Stimulated activated CD4-positive, alpha-beta T cell treated with anti-CD3 and anti-CD28 coated beads, Interleukin-4, amount 100 ng/mL, for 1 hour (primary cell): Measurements from ENCODE around the gene SEPTIN5.
"Not testable (repeated sequence)": the region's sequence is repeated elsewhere in the genome, so short reads cannot be mapped to it uniquely, and the experiment has no call there.

Source experiments
- DNase-seq: peaks from one replicate; pipeline ENCODE4 v3.0.0-alpha.2; 2020

The SEPTIN5 gene

DNA sequence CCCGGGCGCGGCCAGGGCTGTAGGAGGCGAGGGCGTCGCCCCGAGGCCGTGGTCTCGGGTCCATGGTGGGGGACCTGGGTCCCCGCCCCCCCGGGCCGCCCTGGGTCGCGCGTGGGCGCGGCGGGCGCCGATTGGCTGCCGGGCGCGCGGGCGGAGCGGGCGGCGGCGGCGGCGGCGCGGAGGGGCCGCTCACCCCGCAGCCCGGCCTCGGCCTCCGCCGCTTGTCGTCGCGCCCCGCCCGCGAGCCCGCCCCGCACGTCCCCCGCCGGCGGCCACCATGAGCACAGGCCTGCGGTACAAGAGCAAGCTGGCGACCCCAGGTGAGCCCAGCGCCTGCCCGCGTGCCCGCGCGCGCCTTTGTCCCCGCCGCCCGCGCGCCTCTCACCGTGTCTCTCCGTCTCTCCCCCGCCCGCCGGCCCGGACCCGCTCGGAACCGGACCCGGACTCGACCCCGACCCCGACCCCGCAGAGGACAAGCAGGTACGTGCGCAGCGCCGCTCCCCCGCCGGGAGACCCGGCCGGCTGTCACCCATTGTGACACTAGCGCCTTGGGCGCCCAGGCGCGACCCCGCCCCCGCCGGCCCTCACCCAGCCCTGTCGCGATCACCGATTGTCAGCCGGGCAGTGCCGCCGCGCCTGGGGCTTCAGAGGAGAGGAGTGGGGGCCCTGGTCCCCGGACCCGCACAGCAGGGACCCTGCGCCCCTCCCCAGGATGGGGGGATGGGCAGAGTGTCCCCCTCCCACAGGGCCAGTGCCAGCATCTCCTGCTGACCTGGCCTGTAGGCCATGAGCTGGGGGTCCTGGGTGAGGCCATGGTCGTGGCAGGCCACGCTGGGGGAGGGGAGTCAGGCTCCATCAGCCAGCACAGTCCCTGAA lies at the start of gene SEPTIN5:
TSS of gene SEPTIN5 (plus strand) at position 192 of the 876 bp plus-strand sequence. CDS start at position 278, 86 bp downstream.
- no peak for DNase-seq

DNA sequence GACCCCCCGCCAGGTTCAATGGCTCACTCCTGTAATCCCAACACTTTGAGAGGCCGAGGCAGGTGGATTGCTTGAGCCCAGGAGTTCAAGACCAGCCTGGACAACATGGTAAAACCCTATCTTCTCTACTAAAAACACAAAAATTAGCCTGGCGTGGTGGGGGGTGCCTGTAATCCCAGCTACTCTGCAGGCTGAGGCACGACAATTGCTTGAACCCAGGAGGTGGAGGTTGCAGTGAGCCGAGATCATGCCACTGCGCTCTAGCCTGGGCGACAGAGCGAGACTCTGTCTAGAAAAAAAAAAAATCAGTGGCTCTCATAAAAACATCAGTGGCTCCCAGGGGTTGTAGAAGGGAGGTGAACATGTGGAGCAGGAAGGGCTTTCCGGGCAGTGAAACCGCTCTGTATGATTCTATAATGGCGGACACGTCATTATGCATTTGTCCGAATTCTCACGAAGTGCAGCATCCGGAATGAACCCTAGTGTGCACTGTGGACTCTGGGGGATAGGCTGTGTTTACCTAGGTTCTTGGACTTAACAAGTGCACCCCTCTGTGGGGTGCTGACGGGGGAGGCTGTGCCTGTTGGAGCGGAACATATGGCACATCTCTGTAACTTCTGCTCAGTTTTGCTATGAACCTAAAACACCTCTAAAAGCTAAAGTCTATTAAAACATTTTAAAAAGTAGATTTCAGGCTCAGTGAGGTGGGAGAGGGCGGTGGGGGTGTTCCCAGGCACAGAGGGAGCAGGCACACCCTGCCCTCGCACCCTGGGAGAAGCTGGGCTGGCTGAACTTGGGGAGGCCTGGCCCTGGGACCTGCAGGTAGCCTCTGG lies 49.1 kb upstream of the SEPTIN5 start:
- no peak for DNase-seq

DNA sequence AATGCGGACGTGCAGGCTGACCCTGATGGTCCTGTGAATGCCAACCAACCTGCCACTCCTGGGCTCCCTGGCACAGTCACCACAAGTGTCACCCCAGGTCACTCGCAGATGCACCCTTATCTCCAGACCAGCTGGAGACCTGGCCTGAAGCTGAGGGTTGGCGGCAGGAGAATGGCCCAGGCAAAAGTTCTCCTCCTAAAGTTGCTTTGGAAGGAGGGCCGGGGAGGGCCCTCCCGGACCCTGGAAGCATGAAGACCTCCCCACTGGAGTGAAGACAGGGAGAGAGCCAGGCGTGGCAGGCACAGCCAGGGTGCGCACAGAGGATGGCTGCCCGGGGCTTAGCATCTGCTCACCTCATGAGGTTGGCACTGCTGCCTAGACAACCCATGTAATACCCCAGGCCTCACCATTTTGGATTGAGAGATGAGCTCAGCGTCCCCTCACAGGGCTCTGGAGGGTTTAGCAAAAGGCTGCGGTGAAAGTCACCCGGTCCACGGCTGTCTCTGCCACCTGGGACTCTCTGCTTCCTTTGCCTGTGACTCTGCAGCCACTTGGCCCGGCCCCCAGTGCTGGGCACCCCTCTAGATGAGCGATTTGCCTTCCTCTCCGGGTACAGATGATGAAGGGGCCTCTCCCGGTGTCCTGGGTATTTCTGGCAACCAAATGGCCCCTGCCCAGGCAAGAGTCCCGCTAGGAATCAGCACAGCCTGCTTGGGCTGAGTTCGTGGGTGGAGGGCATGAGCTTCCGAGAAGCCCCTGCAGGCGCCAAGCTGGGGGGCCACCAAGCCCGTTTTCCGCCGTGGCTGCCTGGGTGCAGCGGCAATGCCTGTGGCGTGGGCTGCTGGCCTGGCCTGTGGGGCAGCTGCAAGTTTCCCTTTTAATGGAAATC lies 48.3 kb upstream of the SEPTIN5 start:
- no peak for DNase-seq

DNA sequence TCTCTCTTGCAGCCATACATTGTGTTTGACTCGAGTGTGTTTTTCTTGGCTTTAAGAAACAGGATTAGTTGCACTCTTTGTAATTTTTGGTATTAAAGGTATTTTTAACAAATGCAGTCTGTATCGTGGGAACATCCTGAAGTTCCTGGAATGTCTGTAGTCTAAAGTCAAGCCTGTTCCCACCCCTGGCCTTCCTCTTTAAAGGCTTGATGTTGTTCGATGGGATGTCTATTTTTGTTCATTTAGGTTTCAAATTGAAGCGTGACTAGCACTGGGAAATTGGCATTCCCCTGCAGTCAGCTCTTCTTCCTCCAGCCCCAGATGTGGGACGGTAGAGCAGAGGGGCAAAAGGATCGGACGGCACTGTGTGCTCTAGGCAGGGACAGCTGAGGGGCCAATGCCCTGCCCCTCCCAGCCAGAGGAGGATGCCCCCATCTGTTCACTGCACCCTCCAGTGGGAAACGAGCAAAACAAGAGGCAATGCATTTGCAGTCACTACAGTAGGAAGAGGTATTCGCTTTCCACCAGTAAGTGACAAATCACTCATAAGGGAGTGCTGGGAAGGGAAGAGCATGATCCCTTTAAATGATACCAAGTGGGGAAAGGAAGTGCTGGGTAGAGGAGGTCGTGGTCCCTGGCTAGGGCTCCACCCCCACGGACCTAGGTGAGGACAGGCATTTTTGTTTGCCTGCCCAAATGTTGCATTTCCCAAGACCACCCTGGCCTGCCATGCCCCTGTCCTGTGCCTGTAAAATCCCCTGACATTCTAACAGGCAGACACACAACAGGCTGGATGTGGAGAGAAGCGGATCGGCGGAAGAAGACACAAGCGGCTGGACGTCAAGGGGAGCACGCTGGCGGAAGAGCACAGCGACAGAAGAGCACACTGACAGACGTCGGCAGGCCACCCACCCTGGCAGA lies 47.4 kb upstream of the SEPTIN5 start:
- no peak for DNase-seq

DNA sequence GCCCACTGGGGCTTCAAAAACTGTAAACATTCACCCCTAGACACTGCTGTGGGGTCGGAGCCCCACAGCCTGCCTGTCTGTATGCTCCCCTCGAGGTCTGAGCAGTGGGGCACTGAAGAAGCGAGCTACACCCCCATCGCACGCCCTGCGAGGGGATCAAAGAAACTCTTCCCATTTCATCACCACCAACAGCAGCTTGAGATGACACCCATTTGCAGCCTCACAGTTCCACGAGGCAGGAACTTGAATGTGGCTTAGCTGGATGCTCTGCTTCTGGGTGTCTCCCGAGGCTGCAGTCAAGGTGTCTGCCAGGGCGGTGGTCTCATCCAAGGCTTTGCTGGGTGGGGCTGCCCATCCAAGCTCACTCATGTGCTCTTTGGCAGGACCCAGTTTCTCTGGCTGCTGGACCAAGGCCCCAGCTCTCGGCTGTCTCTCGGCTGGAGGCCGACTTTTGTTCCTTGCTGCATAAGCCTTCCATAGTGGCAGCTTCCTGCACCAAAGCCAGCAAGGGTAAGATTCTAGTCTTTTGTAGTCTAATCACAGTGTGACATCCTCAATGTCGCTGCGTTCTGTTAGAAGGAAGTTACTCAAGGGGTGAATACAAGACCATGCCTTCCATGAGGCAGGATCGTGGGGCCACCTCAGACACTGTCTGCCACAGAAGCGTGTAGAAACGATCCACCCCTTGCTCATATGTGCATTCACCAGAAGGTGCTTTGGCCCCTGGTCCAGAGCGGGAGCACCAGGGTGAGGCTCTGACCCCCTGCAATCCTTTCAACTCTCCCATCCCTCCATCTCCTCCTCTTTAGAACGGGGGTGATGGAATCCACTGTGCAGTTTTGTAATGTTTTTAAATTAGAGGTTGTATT lies 46.2 kb upstream of the SEPTIN5 start:
- DNase-seq, result no peak

DNA sequence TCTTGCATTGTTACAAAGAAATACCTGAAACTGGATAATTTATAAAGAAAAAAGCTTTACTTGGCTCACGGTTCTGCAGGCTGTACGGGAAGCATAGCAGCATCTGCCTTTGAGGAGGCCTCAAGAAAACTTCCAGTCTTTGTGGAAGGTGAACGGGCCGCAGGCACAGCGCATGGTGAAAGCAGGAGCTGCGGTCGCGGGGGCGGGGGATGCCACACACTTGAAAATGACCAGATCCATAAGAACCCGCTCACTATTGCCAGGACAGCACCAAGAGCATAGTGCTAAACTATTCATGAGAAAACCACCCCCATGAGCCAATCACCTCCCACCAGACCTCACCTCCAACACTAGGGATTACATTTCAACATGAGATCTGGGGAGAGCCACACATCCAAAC lies 45.6 kb upstream of the SEPTIN5 start:
- DNase-seq, result no peak

DNA sequence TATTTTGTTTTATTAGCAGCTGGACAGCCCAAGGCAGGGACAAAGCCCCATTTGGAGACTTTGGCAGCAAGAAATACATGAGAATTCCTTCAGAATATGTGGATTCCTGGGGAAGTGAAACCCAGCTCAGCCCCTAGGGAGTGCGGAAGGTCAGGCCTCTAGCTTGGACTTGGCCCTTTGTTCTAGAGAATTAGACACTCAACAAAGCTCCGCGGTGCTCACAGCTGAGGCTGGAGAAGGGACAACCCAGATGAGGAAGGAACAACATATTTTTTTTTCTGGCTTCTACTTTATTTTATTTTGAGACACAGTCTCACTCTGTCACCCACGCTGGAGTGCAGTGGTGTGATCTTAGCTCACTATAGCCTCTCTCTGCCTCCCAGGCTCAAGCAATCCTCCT lies 44.7 kb upstream of the SEPTIN5 start:
- DNase-seq, result no peak

DNA sequence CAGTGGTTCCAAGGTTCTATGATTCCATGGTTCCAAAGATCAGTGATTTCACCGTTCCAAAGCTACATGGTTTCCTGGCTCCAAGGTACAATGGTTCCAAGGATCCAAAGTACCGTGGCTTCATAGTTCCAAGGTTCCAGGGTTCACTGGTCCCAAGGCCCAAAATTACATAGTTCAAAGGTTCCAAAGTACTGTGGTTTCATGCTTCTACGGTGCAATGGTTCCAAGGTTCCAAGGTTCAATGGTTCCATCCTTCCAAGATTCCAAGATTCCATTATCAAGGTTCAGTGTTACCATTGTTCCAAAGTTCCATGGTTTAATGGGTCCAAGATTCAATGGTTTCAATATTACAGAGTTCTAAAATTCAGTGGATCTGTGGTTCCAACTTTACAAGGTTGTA lies 43.0 kb upstream of the SEPTIN5 start:
- no peak for DNase-seq

DNA sequence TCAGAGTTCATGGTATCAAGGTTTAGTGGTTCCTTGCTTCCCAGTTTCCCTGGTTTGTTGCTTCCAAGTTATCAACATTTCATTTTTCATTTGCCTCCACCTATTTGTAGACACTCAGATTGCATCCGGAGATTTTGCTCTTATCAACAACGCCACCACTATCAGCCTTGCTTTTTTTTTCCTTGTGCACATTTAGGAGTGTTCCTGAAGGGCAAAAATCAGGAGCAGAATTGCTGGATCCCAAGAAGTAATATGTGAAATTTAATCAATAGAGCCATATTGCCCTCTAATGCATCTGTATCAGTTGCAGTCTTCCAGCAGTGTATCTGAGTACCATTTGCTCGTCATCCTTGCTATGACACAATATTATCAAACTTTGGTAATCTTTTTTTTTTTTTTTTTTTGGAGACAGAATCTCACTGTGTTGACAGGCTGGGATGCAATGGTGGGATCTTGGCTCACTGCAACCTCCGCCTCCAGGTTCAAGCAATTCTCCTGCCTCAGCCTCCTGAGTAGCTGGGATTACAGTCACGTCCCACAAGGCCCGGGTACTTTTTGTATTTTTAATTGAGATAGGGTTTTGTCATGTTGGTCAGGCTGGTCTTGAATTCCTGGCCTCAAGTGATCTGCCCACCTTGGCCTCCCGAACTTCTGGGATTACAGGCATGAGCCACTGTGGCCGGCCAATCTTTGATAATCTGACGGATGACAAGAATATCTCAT lies 42.1 kb upstream of the SEPTIN5 start:
- DNase-seq, result no peak

DNA sequence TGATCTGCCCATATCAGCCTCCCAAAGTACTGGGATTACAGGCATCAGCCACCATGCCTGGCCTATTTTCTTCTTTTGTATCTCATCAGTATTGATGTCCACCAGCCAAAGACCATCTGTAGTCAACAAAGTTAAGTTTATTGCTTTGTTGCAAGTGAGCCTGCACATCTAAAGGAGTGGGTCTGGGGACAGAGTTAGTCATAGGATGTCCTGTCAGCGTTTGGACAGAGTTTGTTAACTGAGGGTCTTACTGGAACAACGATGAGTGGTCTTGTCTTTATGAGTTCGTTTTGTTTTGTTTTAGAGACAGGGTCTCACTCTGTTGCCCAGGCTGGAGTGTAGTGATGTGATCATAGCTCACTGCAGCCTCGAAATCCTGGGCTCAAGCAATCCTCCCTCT lies 40.6 kb upstream of the SEPTIN5 start:
- no peak for DNase-seq

DNA sequence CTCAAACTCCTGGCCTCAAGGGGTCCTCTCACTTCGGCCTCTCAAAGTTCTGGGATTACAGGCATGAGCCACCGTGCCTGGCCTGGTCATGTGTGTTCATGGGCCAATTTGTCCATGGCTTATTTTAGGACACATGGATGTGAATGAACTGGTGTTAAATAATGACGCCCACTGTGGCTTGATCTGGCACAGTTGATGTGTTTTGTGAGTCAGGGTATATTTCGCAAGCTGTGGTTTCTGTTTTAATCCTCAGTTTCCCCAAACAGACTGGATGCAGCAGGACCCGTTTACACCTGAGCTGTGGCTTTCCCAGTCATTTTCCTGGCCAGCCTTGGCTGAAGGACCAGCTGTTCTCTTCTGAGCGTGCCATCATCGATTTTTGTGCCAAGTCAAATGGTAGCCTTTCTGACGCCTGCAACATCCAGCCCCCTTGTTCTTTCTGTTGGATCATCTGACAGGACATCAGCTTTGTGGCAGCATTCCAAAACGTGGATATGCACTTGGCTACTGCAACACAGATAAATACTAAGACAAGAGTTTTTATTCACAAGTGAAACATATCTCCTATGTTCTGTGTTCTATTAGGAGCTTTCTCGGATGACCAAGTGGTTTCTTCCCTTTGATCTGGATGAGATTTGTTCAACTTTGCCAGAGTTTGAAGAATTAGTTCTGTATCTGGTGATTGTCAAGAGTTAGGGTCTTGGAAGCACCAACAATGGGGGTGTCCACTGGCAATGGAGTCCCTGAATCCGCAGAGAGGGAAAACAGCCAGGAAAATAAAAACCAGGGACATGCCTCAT lies 40.0 kb upstream of the SEPTIN5 start:
- no peak for DNase-seq

DNA sequence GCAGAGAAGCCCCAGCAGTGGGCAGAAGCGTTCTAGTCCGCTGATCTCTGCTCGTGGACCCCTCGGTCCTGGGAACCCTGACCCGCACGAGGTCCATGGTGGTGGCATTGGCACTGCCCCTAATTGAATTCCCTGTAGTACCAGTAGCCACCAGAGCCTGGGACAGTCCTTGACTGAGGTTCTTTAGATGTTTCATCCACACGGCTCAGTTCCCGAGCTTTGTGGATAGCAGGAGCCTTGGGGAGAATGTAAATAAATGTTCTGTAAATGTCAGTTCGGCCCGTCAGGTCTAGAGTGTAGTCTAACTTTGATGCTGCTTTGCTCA lies 39.4 kb upstream of the SEPTIN5 start:
- DNase-seq, result no peak

DNA sequence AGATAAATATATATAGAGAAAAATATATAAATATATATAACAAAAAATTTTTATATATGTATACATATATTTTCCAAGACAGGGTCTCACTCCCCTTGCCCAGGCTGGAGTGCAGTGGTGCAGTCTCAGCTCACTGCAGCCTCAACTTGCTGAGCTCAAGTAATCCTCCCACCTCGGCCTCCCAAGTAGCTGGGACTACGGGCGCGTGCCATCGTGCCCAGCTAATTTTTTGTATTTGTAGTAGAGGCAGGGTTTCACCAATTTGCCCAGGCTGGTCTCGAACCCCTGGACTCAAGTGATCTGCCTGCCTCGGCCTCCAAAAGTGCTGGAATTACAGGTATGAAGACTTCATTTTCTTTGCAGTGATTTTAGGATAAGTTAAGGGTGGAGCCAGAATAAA lies 38.9 kb upstream of the SEPTIN5 start:
- DNase-seq, result no peak

DNA sequence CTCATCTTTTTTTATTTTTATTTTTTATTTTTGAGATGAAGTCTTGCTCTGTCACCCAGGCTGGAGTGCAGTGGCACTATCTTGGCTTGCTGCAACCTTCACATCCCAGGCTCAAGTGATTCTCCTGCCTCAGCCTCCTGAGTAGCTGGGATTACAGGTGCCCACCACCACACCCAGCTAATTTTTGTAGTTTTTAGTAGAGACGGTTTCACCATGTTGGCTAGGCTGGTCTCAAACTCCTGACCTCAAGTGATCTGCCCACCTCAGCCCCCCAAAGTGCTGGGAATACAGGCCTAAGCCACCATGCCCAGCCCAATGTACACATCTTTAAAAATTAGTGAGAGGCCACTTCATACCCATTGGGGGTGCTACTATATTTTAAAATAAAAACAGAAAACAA lies 37.9 kb upstream of the SEPTIN5 start:
- not testable (repeated sequence) for DNase-seq

DNA sequence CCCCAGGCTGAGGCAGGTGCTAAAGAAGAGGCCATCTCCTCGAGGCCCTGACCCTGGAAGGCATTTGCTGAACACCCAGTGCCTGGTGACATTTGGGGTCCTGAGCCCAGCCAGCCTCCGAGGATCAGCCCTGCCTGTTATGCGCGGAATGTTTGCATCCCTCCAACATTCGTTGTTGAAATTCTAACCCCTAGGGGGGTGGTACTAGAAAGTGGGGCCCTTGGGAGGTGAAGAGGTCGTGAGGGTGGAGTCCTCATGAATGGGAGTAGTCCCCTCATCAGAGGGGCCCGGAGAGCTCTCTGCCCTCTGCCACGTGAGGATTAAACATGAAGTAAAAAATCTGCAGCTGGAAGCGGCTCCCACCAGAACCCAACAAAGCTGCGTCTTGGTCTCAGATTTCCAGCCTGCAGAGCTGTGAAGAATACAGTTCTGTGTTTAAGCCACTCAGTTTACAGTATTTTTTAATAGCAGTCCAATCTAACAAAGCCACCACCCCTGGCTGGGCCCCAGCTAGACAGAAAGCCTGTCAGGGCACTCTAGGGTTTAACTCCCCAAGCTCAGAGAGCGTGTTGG lies 35.3 kb upstream of the SEPTIN5 start:
- DNase-seq, result no peak

DNA sequence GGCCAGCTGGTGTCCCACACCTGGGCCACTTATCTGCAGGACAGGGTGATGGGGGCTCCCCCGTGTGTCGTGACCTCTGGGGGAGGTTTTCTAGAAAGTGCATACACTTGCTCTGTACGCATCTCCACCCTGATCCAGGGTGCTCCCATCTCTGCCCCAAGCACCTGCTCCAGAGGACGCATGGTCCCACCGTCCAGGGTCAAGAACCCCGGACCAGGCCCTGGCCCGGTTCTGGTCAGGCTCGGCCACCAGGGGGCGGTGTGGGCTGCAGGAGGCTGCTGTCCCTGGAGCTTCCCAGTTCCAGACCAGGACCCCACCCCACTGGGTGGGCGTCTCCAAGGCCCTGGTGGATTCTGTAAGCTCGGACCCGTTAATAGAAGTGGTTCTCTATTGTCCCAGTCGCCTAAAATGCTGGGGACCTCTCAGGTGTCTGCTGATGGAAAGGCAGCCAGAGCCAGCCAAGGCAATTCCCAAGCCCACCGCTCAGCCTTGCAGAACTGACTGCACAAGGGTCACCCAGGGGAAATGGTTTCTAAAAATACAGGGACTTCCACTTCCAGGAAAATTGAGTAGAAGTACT lies 34.7 kb upstream of the SEPTIN5 start:
- peak; percentile 53 for DNase-seq

DNA sequence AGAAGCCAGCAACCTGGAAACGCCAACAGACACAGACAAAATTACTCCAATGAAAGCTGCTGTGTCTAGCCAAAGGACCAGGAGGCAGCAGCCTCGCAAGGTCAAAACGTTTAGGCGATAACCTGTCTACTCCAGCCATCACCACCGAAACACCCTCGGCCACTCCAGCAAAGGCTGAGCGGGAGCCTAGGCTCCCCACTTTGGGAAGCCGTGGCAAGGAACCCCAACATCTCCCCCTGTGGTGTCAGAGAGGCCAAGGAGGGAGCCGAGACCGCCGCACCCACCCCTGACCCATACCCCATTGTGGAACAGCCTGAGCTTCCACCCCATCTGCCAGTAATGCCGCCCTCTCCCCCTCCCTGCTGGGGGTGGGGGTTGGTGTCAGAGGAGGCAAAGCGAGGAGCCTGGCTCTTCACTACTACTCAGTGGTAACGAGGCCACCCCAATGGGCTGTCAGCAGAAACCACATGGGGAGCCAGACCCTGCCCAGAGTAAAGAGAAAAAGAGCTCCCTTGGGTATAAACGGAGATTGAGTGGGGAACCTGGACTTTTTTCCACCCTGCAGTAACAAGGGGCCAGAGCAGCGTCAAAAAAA lies 33.9 kb upstream of the SEPTIN5 start:
- DNase-seq, result no peak
